ENCODE results near the gene JMJD1C.

GRCh38 chr10:63308628-63309027, 157.1 kb downstream of the JMJD1C start:
- no peak for TF ChIP-seq CTCF (IDR thresholded peaks at IDR 0.05)
- no peak for TF ChIP-seq POLR2A (IDR thresholded peaks at IDR 0.05)
